ENCODE measurements around the gene PSMD6.

DNA sequence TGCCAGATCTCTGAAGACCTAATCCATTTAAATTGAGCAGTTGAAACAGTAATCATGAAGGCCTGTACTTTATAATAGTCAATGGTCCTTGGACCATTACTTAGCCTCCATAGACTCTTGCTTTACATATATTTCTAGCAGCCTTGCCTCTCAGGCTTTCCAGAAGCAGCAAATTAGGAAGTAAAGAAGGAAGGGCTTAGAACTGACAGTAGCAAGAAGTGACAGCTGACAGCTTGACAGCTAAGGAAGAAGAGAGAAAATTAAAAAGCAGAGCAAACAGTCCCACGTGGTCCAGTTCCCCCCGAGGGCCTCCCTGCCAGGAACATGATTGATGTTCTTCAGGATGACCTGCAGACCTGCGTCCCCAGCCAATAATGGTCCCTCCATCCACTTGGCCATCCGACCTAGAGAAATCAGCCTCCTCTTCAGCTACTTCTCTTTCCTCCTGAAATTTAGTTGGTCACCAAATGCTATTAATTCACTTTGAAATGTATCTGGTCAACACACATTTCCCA, 15.0 kb upstream of the PSMD6 start:
- TF ChIP-seq TAF1 (IDR thresholded peaks at IDR 0.05; ENCODE audit: low read depth) (no peak), RAD21 (conservative IDR thresholded peaks at IDR 0.05) (no peak), POLR2AphosphoS5 (IDR thresholded peaks at IDR 0.05) (peak; percentile 66), EP300 (conservative IDR thresholded peaks at IDR 0.05; ENCODE audit: poor library complexity, severe bottlenecking) (peak; percentile 93)
- TF ChIP-seq, protein P1, sequence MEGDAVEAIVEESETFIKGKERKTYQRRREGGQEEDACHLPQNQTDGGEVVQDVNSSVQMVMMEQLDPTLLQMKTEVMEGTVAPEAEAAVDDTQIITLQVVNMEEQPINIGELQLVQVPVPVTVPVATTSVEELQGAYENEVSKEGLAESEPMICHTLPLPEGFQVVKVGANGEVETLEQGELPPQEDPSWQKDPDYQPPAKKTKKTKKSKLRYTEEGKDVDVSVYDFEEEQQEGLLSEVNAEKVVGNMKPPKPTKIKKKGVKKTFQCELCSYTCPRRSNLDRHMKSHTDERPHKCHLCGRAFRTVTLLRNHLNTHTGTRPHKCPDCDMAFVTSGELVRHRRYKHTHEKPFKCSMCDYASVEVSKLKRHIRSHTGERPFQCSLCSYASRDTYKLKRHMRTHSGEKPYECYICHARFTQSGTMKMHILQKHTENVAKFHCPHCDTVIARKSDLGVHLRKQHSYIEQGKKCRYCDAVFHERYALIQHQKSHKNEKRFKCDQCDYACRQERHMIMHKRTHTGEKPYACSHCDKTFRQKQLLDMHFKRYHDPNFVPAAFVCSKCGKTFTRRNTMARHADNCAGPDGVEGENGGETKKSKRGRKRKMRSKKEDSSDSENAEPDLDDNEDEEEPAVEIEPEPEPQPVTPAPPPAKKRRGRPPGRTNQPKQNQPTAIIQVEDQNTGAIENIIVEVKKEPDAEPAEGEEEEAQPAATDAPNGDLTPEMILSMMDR (IDR thresholded peaks at IDR 0.05; ENCODE audit: poor library complexity, severe bottlenecking): no peak
- TF ChIP-seq, protein P2, sequence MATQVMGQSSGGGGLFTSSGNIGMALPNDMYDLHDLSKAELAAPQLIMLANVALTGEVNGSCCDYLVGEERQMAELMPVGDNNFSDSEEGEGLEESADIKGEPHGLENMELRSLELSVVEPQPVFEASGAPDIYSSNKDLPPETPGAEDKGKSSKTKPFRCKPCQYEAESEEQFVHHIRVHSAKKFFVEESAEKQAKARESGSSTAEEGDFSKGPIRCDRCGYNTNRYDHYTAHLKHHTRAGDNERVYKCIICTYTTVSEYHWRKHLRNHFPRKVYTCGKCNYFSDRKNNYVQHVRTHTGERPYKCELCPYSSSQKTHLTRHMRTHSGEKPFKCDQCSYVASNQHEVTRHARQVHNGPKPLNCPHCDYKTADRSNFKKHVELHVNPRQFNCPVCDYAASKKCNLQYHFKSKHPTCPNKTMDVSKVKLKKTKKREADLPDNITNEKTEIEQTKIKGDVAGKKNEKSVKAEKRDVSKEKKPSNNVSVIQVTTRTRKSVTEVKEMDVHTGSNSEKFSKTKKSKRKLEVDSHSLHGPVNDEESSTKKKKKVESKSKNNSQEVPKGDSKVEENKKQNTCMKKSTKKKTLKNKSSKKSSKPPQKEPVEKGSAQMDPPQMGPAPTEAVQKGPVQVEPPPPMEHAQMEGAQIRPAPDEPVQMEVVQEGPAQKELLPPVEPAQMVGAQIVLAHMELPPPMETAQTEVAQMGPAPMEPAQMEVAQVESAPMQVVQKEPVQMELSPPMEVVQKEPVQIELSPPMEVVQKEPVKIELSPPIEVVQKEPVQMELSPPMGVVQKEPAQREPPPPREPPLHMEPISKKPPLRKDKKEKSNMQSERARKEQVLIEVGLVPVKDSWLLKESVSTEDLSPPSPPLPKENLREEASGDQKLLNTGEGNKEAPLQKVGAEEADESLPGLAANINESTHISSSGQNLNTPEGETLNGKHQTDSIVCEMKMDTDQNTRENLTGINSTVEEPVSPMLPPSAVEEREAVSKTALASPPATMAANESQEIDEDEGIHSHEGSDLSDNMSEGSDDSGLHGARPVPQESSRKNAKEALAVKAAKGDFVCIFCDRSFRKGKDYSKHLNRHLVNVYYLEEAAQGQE (IDR thresholded peaks at IDR 0.05; ENCODE audit: borderline replicate concordance): peak; percentile 91

All from neural cell (in vitro differentiated cells).